HepG2 (cell line): Measurements from ENCODE around the gene SRRM2. TPM values are rescaled to one million over a fixed set of nuclear protein-coding genes. Genes with fewer than 3 reads are reported as not detected.

ENCODE experiments used
- HOXA3 ChIP-seq: sonication (generic); formaldehyde crosslinking; IDR thresholded peaks from 2 replicates; pipeline ENCODE4 v1.5.0; 2020; ENCODE audit warnings: missing genetic modification reagents
- HOXA5 ChIP-seq: sonication (generic); formaldehyde crosslinking; IDR thresholded peaks from 2 replicates; pipeline ENCODE4 v1.4.0; 2020; ENCODE audit warnings: missing genetic modification reagents
- KLF6 ChIP-seq: IDR thresholded peaks from 2 replicates; pipeline ENCODE4 v1.8.0; 2016; ENCODE audit warnings: missing biosample characterization, missing genetic modification reagents
- RAD51 ChIP-seq: fragments of 450-650 bp; IDR thresholded peaks from 2 replicates; pipeline ENCODE4 v1.6.1; 2016; ENCODE audit warnings: borderline replicate concordance
- ZBTB40 ChIP-seq, 2 experiments: fragments of 450-650 bp in 1 of 2; sonication (generic) in 1 of 2; formaldehyde crosslinking in 1 of 2; IDR thresholded peaks; 2 replicates each; pipeline versions ENCODE4 v1.6.1 to v1.8.0; 2016 to 2022; ENCODE audit warnings: antibody characterized with exemption in 1 of 2, mild to moderate bottlenecking in 1 of 2, missing genetic modification reagents in 1 of 2
- ZNF432 ChIP-seq: sonication (generic); formaldehyde crosslinking; IDR thresholded peaks from 2 replicates; pipeline ENCODE4 v1.5.0; 2020; ENCODE audit warnings: missing genetic modification reagents, mild to moderate bottlenecking, borderline replicate concordance
- polyA plus RNA-seq, 8 experiments: library from polyadenylated mRNA; depleted of rRNA in 3 of 8; stranded (reverse) in 7 of 8; unstranded in 1 of 8; fragments of >200 nt; fragmentation: Illumina TruSeq in 4 of 8; extraction: Trizol in 4 of 8; gene quantifications; 2 replicates each; pipeline versions ENCODE4 v1.2.1 to v1.2.3, GENCODE V29; 2011 to 2016; ENCODE audit warnings: low read depth in 4 of 8, missing spikeins in 1 of 8, mixed read lengths in 1 of 8; ENCODE audit not compliant: insufficient read depth in 1 of 8
- total RNA-seq, 5 experiments: library from RNA; depleted of rRNA; stranded (reverse); fragments of >200 nt; fragmentation: Illumina TruSeq; extraction: Trizol; gene quantifications; 2 replicates each; pipeline ENCODE4 v1.2.3, GENCODE V29; 2016; ENCODE audit warnings: low read depth in 1 of 5
- TF ChIP-seq, protein P1 (sequence below): sonication (generic); formaldehyde crosslinking; IDR thresholded peaks from 2 replicates; pipeline ENCODE4 v1.4.0; 2020; ENCODE audit warnings: missing genetic modification reagents, borderline replicate concordance
- TF ChIP-seq, protein P2 (sequence below): sonication (generic); formaldehyde crosslinking; IDR thresholded peaks from 2 replicates; pipeline ENCODE4 v1.9.0; 2022; ENCODE audit warnings: missing genetic modification reagents, mild to moderate bottlenecking, borderline replicate concordance

Gene SRRM2
- total and polyA plus RNA-seq, 2 of the 13 experiments (the other 11 are each of a cell fraction or from before 2014, with no cell fraction given), result 50.4 to 112 TPM

- TF ChIP-seq, protein P1, sequence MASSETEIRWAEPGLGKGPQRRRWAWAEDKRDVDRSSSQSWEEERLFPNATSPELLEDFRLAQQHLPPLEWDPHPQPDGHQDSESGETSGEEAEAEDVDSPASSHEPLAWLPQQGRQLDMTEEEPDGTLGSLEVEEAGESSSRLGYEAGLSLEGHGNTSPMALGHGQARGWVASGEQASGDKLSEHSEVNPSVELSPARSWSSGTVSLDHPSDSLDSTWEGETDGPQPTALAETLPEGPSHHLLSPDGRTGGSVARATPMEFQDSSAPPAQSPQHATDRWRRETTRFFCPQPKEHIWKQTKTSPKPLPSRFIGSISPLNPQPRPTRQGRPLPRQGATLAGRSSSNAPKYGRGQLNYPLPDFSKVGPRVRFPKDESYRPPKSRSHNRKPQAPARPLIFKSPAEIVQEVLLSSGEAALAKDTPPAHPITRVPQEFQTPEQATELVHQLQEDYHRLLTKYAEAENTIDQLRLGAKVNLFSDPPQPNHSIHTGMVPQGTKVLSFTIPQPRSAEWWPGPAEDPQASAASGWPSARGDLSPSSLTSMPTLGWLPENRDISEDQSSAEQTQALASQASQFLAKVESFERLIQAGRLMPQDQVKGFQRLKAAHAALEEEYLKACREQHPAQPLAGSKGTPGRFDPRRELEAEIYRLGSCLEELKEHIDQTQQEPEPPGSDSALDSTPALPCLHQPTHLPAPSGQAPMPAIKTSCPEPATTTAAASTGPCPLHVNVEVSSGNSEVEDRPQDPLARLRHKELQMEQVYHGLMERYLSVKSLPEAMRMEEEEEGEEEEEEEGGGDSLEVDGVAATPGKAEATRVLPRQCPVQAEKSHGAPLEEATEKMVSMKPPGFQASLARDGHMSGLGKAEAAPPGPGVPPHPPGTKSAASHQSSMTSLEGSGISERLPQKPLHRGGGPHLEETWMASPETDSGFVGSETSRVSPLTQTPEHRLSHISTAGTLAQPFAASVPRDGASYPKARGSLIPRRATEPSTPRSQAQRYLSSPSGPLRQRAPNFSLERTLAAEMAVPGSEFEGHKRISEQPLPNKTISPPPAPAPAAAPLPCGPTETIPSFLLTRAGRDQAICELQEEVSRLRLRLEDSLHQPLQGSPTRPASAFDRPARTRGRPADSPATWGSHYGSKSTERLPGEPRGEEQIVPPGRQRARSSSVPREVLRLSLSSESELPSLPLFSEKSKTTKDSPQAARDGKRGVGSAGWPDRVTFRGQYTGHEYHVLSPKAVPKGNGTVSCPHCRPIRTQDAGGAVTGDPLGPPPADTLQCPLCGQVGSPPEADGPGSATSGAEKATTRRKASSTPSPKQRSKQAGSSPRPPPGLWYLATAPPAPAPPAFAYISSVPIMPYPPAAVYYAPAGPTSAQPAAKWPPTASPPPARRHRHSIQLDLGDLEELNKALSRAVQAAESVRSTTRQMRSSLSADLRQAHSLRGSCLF (CRISPR knock-in tag), result 0 out of 2 replicates have a peak, but pooled peaks have one; percentile 30
- TF ChIP-seq HOXA3 (CRISPR knock-in tag), result 0 out of 2 replicates have a peak, but pooled peaks have one; percentile 21
- TF ChIP-seq KLF6 (CRISPR knock-in tag), result 0 out of 2 replicates have a peak, but pooled peaks have one; percentile 9
- TF ChIP-seq RAD51, result no peak
- no peak for TF ChIP-seq ZBTB40 (IDR thresholded peaks at IDR 0.05)
- peak; percentile 37; the same call in 1 of the 2 replicates for TF ChIP-seq ZBTB40 (CRISPR knock-in tag; IDR thresholded peaks at IDR 0.05)
- TF ChIP-seq, protein P2, sequence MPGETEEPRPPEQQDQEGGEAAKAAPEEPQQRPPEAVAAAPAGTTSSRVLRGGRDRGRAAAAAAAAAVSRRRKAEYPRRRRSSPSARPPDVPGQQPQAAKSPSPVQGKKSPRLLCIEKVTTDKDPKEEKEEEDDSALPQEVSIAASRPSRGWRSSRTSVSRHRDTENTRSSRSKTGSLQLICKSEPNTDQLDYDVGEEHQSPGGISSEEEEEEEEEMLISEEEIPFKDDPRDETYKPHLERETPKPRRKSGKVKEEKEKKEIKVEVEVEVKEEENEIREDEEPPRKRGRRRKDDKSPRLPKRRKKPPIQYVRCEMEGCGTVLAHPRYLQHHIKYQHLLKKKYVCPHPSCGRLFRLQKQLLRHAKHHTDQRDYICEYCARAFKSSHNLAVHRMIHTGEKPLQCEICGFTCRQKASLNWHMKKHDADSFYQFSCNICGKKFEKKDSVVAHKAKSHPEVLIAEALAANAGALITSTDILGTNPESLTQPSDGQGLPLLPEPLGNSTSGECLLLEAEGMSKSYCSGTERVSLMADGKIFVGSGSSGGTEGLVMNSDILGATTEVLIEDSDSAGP, result no peak
- no peak; the same call in 1 of the 2 replicates for TF ChIP-seq HOXA5 (CRISPR knock-in tag)
- TF ChIP-seq ZNF432 (CRISPR knock-in tag), result no peak
These were observed 24.2 kb downstream of the SRRM2 start (continued) for GRCh38 chr16:2776500-2777139.
